HG03175 (cell line): ENCODE data around the gene SH2B2.

Experiments
- ATAC-seq: cut with Tn5 transposase; IDR thresholded peaks from one replicate; pipeline ENCODE4 v1.9.1; 2021; ENCODE audit warnings: mild to moderate bottlenecking, moderate library complexity; ENCODE audit not compliant: unreplicated experiment

Gene SH2B2

GRCh38 chr7:102286237-102287110, at the start of gene SH2B2:
Gene SH2B2 (plus strand): TSS chr7:102286868. CDS start chr7:102300551, 13,683 bp downstream.
- ATAC-seq, result peak; percentile 24

GRCh38 chr7:102239206-102239820, 47.4 kb upstream of the SH2B2 start:
- no peak for ATAC-seq

- no peak for ATAC-seq
Observed at GRCh38 chr7:102241431-102241830, 45.2 kb upstream of the SH2B2 start.

- no peak for ATAC-seq
Observed at GRCh38 chr7:102244601-102245000, 42.1 kb upstream of the SH2B2 start.

- no peak for ATAC-seq
Observed at GRCh38 chr7:102248081-102248455, 38.6 kb upstream of the SH2B2 start.

- no peak for ATAC-seq
Observed at GRCh38 chr7:102248456-102249395, 37.9 kb upstream of the SH2B2 start.

GRCh38 chr7:102251531-102252365, 34.9 kb upstream of the SH2B2 start:
- ATAC-seq, result no peak

GRCh38 chr7:102252366-102252982, 34.2 kb upstream of the SH2B2 start:
- no peak for ATAC-seq

GRCh38 chr7:102253066-102253972, 33.3 kb upstream of the SH2B2 start:
- no peak for ATAC-seq

GRCh38 chr7:102253973-102254370, 32.7 kb upstream of the SH2B2 start:
- ATAC-seq, result no peak

GRCh38 chr7:102254521-102254920, 32.1 kb upstream of the SH2B2 start:
- no peak for ATAC-seq

GRCh38 chr7:102255501-102255900, 31.2 kb upstream of the SH2B2 start:
- ATAC-seq, result no peak

GRCh38 chr7:102255916-102256315, 30.8 kb upstream of the SH2B2 start:
- ATAC-seq, result no peak

GRCh38 chr7:102258073-102258748, 28.5 kb upstream of the SH2B2 start:
- no peak for ATAC-seq

GRCh38 chr7:102258749-102259107, 27.9 kb upstream of the SH2B2 start:
- ATAC-seq, result no peak

- no peak for ATAC-seq
Observed at GRCh38 chr7:102260856-102261255, 25.8 kb upstream of the SH2B2 start.

GRCh38 chr7:102261451-102261850, 25.2 kb upstream of the SH2B2 start:
- ATAC-seq, result no peak

GRCh38 chr7:102262546-102262945, 24.1 kb upstream of the SH2B2 start:
- ATAC-seq, result no peak
